Endodermal cell (in vitro differentiated cells): ENCODE measurements around the gene RRAGC. TPM values are rescaled to one million over a fixed set of nuclear protein-coding genes. Genes with fewer than 3 reads are reported as not detected.

Experiments used
- DNase-seq: peaks from one replicate; pipeline ENCODE4 v3.0.0-alpha.2; 2017
- H3K27ac ChIP-seq: 2 replicates; pipeline ENCODE4 v1.5.1; 2013; ENCODE audit warnings: mild to moderate bottlenecking, low read depth, low read length, moderate library complexity
- H3K27me3 ChIP-seq: 2 replicates; pipeline ENCODE4 v1.6.1; 2013; ENCODE audit warnings: mild to moderate bottlenecking, low read length, moderate library complexity; ENCODE audit not compliant: insufficient read depth, control insufficient read depth, poor library complexity, severe bottlenecking
- H3K36me3 ChIP-seq: 2 replicates; pipeline ENCODE4 v1.7.0; 2013; ENCODE audit warnings: mild to moderate bottlenecking, low read length, moderate library complexity; ENCODE audit not compliant: control insufficient read depth, insufficient read depth
- H3K4me1 ChIP-seq: one replicate; pipeline ENCODE4 v1.7.0; 2013; ENCODE audit warnings: low read length; ENCODE audit not compliant: control insufficient read depth, insufficient read depth
- H3K4me3 ChIP-seq: 2 replicates; pipeline ENCODE4 v1.5.1; 2013; ENCODE audit warnings: mild to moderate bottlenecking, low read length, moderate library complexity
- H3K9ac ChIP-seq: 2 replicates; pipeline ENCODE4 v1.6.1; 2013; ENCODE audit warnings: mild to moderate bottlenecking, low read length, moderate library complexity; ENCODE audit not compliant: poor library complexity, severe bottlenecking; ENCODE audit errors: extremely low read depth
- H3K9me3 ChIP-seq: 2 replicates; pipeline ENCODE4 v1.6.1; 2013; ENCODE audit warnings: mild to moderate bottlenecking, low read length, moderate library complexity; ENCODE audit not compliant: control insufficient read depth
- H3K27ac Mint-ChIP-seq: 2 replicates; pipeline ENCODE4 v1.8.0; 2020; ENCODE audit warnings: mixed read lengths
- H3K27me3 Mint-ChIP-seq: 2 replicates; pipeline ENCODE4 v1.8.0; 2021; ENCODE audit warnings: mild to moderate bottlenecking, mixed read lengths; ENCODE audit not compliant: insufficient read depth
- H3K36me3 Mint-ChIP-seq: 2 replicates; pipeline ENCODE4 v1.8.0; 2020; ENCODE audit warnings: low read depth, mixed read lengths
- H3K4me1 Mint-ChIP-seq: 2 replicates; pipeline ENCODE4 v1.8.0; 2020; ENCODE audit warnings: mixed read lengths
- H3K4me3 Mint-ChIP-seq: 2 replicates; pipeline ENCODE4 v1.8.0; 2020; ENCODE audit warnings: mild to moderate bottlenecking, moderate library complexity, mixed read lengths
- H3K9me3 Mint-ChIP-seq: 2 replicates; pipeline ENCODE4 v1.8.0; 2020; ENCODE audit warnings: mild to moderate bottlenecking, mixed read lengths
- WGBS, 2 experiments: methylation state at CpG; one replicate each; pipeline versions ENCODE4 v1.1.5 to v1.1.7; 2013; ENCODE audit warnings: missing lambda C conversion rate in 2 of 2, mixed read lengths in 1 of 2; ENCODE audit not compliant: insufficient coverage in 1 of 2, insufficient read length in 1 of 2; 5-methylcytosine and 5-hydroxymethylcytosine counted together
- total RNA-seq, 2 donors: library from RNA; stranded (reverse); fragmentation: NEBNext Ultra II Directional in 1 of 2; extraction: Animal tissue kit (Norgen Biotek cat#: 25700) in 1 of 2; gene quantifications; 2 replicates in 1 of 2; 3 replicates in 1 of 2; pipeline ENCODE4 v1.2.1, GENCODE V29; 2021
- TF ChIP-seq, protein P1 (sequence below): fragments of 200-600 bp; sonication (generic); conservative IDR thresholded peaks from 2 replicates; pipeline ENCODE4 v1.5.0; 2021; ENCODE audit warnings: antibody characterized with exemption, mild to moderate bottlenecking

The RRAGC gene
- total RNA-seq, 2 donors from 2014 or later: 23.0 to 33.2 TPM

GRCh38 chr1:38889589-38889988 lies 30.0 kb upstream of the RRAGC start:
- H3K4me3 Mint-ChIP-seq: no peak overlapping the region
- no peak overlapping the region for H3K27ac ChIP-seq
- peaks cover 4% of the 10 kb centered on the region for H3K4me1 Mint-ChIP-seq
- TF ChIP-seq, protein P1, sequence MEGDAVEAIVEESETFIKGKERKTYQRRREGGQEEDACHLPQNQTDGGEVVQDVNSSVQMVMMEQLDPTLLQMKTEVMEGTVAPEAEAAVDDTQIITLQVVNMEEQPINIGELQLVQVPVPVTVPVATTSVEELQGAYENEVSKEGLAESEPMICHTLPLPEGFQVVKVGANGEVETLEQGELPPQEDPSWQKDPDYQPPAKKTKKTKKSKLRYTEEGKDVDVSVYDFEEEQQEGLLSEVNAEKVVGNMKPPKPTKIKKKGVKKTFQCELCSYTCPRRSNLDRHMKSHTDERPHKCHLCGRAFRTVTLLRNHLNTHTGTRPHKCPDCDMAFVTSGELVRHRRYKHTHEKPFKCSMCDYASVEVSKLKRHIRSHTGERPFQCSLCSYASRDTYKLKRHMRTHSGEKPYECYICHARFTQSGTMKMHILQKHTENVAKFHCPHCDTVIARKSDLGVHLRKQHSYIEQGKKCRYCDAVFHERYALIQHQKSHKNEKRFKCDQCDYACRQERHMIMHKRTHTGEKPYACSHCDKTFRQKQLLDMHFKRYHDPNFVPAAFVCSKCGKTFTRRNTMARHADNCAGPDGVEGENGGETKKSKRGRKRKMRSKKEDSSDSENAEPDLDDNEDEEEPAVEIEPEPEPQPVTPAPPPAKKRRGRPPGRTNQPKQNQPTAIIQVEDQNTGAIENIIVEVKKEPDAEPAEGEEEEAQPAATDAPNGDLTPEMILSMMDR: no peak
- H3K4me1 ChIP-seq: peaks cover 3% of the 10 kb centered on the region
- H3K9me3 Mint-ChIP-seq: no peaks in the 10 kb centered on the region
- H3K9ac ChIP-seq: no peak overlapping the region
- DNase-seq: no peak
- no peak overlapping the region for H3K4me3 ChIP-seq
- H3K27ac Mint-ChIP-seq: no peak overlapping the region
- no peaks in the 10 kb centered on the region for H3K27me3 ChIP-seq
- H3K9me3 ChIP-seq: no peaks in the 10 kb centered on the region
- H3K36me3 ChIP-seq: no peaks in the 10 kb centered on the region
- H3K27me3 Mint-ChIP-seq: peaks cover 2% of the 10 kb centered on the region
- H3K36me3 Mint-ChIP-seq: no peaks in the 10 kb centered on the region
- WGBS, 2 experiments: 88 to 90% methylated on average over 2 to 5 of the region's 5 CpGs

DNA sequence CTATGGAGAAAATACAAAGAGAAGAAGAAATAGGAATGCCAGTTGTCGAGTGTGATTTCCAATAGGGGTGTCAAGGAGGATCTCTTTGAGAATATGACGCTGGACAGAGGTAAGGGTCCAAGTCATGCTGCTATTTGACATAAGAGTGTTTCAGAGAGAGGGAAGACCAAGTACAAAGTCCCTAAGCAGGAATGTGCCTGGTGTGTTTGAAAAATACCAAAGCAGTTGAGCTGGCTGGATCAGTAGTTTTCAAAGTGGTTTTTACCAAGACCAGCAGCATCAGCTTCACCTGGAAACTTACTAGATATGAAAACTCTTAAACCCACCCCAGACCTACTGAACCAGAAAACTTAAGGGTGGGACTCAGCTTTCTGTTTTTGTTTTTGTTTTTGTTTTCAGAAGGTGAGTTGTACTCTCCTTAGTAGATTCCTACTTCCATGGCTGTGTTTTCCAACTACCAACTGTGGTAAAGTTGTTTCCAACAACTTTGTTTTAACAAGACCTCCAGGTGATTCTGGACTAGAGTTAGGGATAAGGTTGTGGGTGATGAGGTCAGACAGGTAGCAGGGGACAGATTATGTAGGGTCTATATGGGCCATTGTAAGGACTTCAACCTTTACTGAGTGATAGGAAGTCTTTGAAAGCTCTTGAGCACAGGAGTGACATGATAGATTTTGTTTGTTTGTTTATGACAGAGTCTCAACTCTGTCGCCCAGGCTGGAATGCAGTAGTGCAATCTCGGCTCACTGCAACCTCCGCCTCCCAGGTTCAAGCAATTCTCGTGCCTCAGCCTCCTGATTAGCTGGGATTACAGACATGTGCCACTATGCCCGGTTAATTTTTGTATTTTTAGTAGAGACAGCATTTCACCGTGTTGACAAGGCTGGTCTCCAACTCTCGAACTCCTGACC lies 29.1 kb upstream of the RRAGC start:
- Histone ChIP-seq H3K36me3 (no peaks in the 10 kb centered on the region), H3K4me3 (no peak overlapping the region), H3K9me3 (no peaks in the 10 kb centered on the region), H3K9ac (no peak overlapping the region), H3K4me1 (peaks cover 3% of the 10 kb centered on the region), H3K27ac (no peak overlapping the region), H3K27me3 (no peaks in the 10 kb centered on the region)
- Mint-ChIP-seq H3K4me3 (no peak overlapping the region), H3K36me3 (no peaks in the 10 kb centered on the region), H3K4me1 (peaks cover 4% of the 10 kb centered on the region), H3K27me3 (peaks cover 2% of the 10 kb centered on the region), H3K9me3 (no peaks in the 10 kb centered on the region), H3K27ac (no peak overlapping the region)
- 91 to 93% methylated on average over 7 to 9 of the region's 9 CpGs for WGBS, 2 experiments
- DNase-seq: no peak
- TF ChIP-seq, protein P1: no peak

GRCh38 chr1:38885092-38885491 lies 25.5 kb upstream of the RRAGC start:
- H3K27ac Mint-ChIP-seq: no peak overlapping the region
- WGBS, 2 experiments: 76 to 95% methylated on average over 2 of the region's 2 CpGs
- Histone ChIP-seq H3K27ac (no peak overlapping the region), H3K4me3 (no peak overlapping the region), H3K27me3 (no peaks in the 10 kb centered on the region), H3K4me1 (no peaks in the 10 kb centered on the region), H3K9ac (no peak overlapping the region), H3K9me3 (no peaks in the 10 kb centered on the region), H3K36me3 (no peaks in the 10 kb centered on the region)
- H3K36me3 Mint-ChIP-seq: no peaks in the 10 kb centered on the region
- H3K4me1 Mint-ChIP-seq: no peaks in the 10 kb centered on the region
- no peak overlapping the region for H3K4me3 Mint-ChIP-seq
- peaks cover 2% of the 10 kb centered on the region for H3K27me3 Mint-ChIP-seq
- no peaks in the 10 kb centered on the region for H3K9me3 Mint-ChIP-seq
- TF ChIP-seq, protein P1: no peak
- no peak for DNase-seq
